T-helper 2 cell treated with Interferon-gamma antibody and Interleukin-4, amounts not matched to agents 5 μg/mL and 100 μg/mL, for 36 hours (primary cell): ENCODE data around the gene CMBL.
A peak's percentile ranks its signal among the peaks of the same experiment; 100 is the strongest.
"Not testable (repeated sequence)": the region's sequence is repeated elsewhere in the genome, so short reads cannot be mapped to it uniquely, and the experiment has no call there.

Experiments
- DNase-seq: peaks from one replicate; pipeline ENCODE4 v3.0.0; 2021; ENCODE audit warnings: low spot score
- H3K27ac Mint-ChIP-seq: one replicate; pipeline ENCODE4 v1.8.0; 2021; ENCODE audit warnings: mild to moderate bottlenecking, mixed read lengths
- H3K27me3 Mint-ChIP-seq: one replicate; pipeline ENCODE4 v1.8.0; 2021; ENCODE audit warnings: low read depth, mixed read lengths
- H3K36me3 Mint-ChIP-seq: one replicate; pipeline ENCODE4 v1.8.0; 2021; ENCODE audit warnings: low read depth, mixed read lengths
- H3K4me1 Mint-ChIP-seq: one replicate; pipeline ENCODE4 v1.8.0; 2021; ENCODE audit warnings: low read depth, mixed read lengths
- H3K4me3 Mint-ChIP-seq: one replicate; pipeline ENCODE4 v1.8.0; 2022; ENCODE audit warnings: mild to moderate bottlenecking, moderate library complexity, mixed read lengths
- H3K9me3 Mint-ChIP-seq: one replicate; pipeline ENCODE4 v1.8.0; 2021; ENCODE audit warnings: mixed read lengths

The CMBL gene

GRCh38 chr5:10254686-10255085, 53.0 kb downstream of the CMBL start:
- DNase-seq, result no peak
- no peaks in the 10 kb centered on the region for H3K9me3 Mint-ChIP-seq
- no peak overlapping the region for H3K27ac Mint-ChIP-seq
- H3K27me3 Mint-ChIP-seq, result no peaks in the 10 kb centered on the region
- peaks cover 29% of the 10 kb centered on the region for H3K4me1 Mint-ChIP-seq
- H3K4me3 Mint-ChIP-seq, result no peak overlapping the region
- H3K36me3 Mint-ChIP-seq, result peaks cover 70% of the 10 kb centered on the region

GRCh38 chr5:10253390-10253789, 54.3 kb downstream of the CMBL start:
- H3K27ac Mint-ChIP-seq, result no peak overlapping the region
- H3K36me3 Mint-ChIP-seq, result peaks cover 59% of the 10 kb centered on the region
- no peak for DNase-seq
- H3K27me3 Mint-ChIP-seq, result no peaks in the 10 kb centered on the region
- H3K9me3 Mint-ChIP-seq, result no peaks in the 10 kb centered on the region
- H3K4me1 Mint-ChIP-seq, result peaks cover 33% of the 10 kb centered on the region
- peak overlapping the region; percentile 16 for H3K4me3 Mint-ChIP-seq

- peak overlapping the region; percentile 94 for H3K4me3 Mint-ChIP-seq
Observed at GRCh38 chr5:10251405-10251804, 56.3 kb downstream of the CMBL start.

GRCh38 chr5:10250806-10251276, 56.9 kb downstream of the CMBL start:
- peak overlapping the region; percentile 87 for H3K27ac Mint-ChIP-seq
- DNase-seq, result no peak
- H3K4me1 Mint-ChIP-seq, result peaks cover 37% of the 10 kb centered on the region
- H3K4me3 Mint-ChIP-seq, result peak overlapping the region; percentile 94
- H3K27me3 Mint-ChIP-seq, result no peaks in the 10 kb centered on the region
- no peaks in the 10 kb centered on the region for H3K9me3 Mint-ChIP-seq
- H3K36me3 Mint-ChIP-seq, result peaks cover 36% of the 10 kb centered on the region

More at GRCh38 chr5:10251405-10251804, 56.3 kb downstream of the CMBL start:
- Mint-ChIP-seq H3K9me3 (no peaks in the 10 kb centered on the region), H3K36me3 (peaks cover 41% of the 10 kb centered on the region), H3K27me3 (no peaks in the 10 kb centered on the region), H3K4me1 (peaks cover 40% of the 10 kb centered on the region), H3K27ac (peak overlapping the region; percentile 87)
- DNase-seq, result no peak

GRCh38 chr5:10249948-10250805, 57.5 kb downstream of the CMBL start, which contains the start of gene CCT5:
Gene CCT5, plus strand, starts transcription at chr5:10250280. Its CDS starts 61 bp downstream, at chr5:10250341.
- H3K27ac Mint-ChIP-seq, result peak within 1 kb of the TSS; percentile 96
- H3K36me3 Mint-ChIP-seq, result peaks cover 30% of the 10 kb centered on the region
- H3K27me3 Mint-ChIP-seq, result no peaks in the 10 kb centered on the region
- H3K9me3 Mint-ChIP-seq, result no peaks in the 10 kb centered on the region
- H3K4me3 Mint-ChIP-seq, result peak within 1 kb of the TSS; percentile 94
- H3K4me1 Mint-ChIP-seq, result peaks cover 34% of the 10 kb centered on the region
- DNase-seq, result peak; percentile 92

- peak overlapping the region; percentile 96 for H3K27ac Mint-ChIP-seq
- no peak for DNase-seq
- H3K27me3 Mint-ChIP-seq, result no peaks in the 10 kb centered on the region
- H3K4me1 Mint-ChIP-seq, result peaks cover 32% of the 10 kb centered on the region
- H3K9me3 Mint-ChIP-seq, result no peaks in the 10 kb centered on the region
- peaks cover 22% of the 10 kb centered on the region for H3K36me3 Mint-ChIP-seq
- H3K4me3 Mint-ChIP-seq, result peak overlapping the region; percentile 94
Observed at GRCh38 chr5:10248378-10249260, 59.1 kb downstream of the CMBL start.

- not testable (repeated sequence) for H3K27ac Mint-ChIP-seq, H3K4me3 Mint-ChIP-seq, DNase-seq, H3K27me3 Mint-ChIP-seq, H3K9me3 Mint-ChIP-seq
- peaks cover 32% of the 10 kb centered on the region for H3K4me1 Mint-ChIP-seq
- H3K36me3 Mint-ChIP-seq, result peaks cover 19% of the 10 kb centered on the region
Observed at GRCh38 chr5:10247217-10247616, 60.5 kb downstream of the CMBL start.

- Mint-ChIP-seq H3K9me3 (no peaks in the 10 kb centered on the region), H3K27me3 (no peaks in the 10 kb centered on the region)
- DNase-seq, result no peak
Observed at GRCh38 chr5:10246761-10247160, 60.9 kb downstream of the CMBL start.

GRCh38 chr5:10244342-10244944, 63.3 kb downstream of the CMBL start:
- Mint-ChIP-seq H3K27me3 (no peaks in the 10 kb centered on the region), H3K27ac (no peak overlapping the region), H3K4me3 (no peak overlapping the region), H3K9me3 (no peaks in the 10 kb centered on the region), H3K4me1 (peaks cover 18% of the 10 kb centered on the region), H3K36me3 (peaks cover 5% of the 10 kb centered on the region)
- DNase-seq, result no peak

More at GRCh38 chr5:10246761-10247160, 60.9 kb downstream of the CMBL start:
- Mint-ChIP-seq H3K36me3 (peaks cover 14% of the 10 kb centered on the region), H3K4me1 (peaks cover 29% of the 10 kb centered on the region), H3K27ac (no peak overlapping the region), H3K4me3 (no peak overlapping the region)

- Mint-ChIP-seq H3K9me3 (no peaks in the 10 kb centered on the region), H3K4me1 (peaks cover 17% of the 10 kb centered on the region), H3K36me3 (peaks cover 8% of the 10 kb centered on the region), H3K27ac (no peak overlapping the region), H3K27me3 (no peaks in the 10 kb centered on the region), H3K4me3 (no peak overlapping the region)
- no peak for DNase-seq
Observed at GRCh38 chr5:10243660-10244240, 64.0 kb downstream of the CMBL start.

GRCh38 chr5:10235350-10235749, 72.4 kb downstream of the CMBL start:
- DNase-seq, result no peak
- H3K9me3 Mint-ChIP-seq, result no peaks in the 10 kb centered on the region

GRCh38 chr5:10233505-10233904, 74.2 kb downstream of the CMBL start:
- no peaks in the 10 kb centered on the region for H3K9me3 Mint-ChIP-seq
- no peak overlapping the region for H3K27ac Mint-ChIP-seq
- no peak overlapping the region for H3K4me3 Mint-ChIP-seq
- H3K27me3 Mint-ChIP-seq, result no peaks in the 10 kb centered on the region
- no peaks in the 10 kb centered on the region for H3K4me1 Mint-ChIP-seq
- H3K36me3 Mint-ChIP-seq, result peaks cover 11% of the 10 kb centered on the region
- DNase-seq, result no peak

More at GRCh38 chr5:10235350-10235749, 72.4 kb downstream of the CMBL start:
- no peak overlapping the region for H3K4me3 Mint-ChIP-seq
- H3K36me3 Mint-ChIP-seq, result peaks cover 12% of the 10 kb centered on the region
- no peak overlapping the region for H3K27ac Mint-ChIP-seq
- no peaks in the 10 kb centered on the region for H3K27me3 Mint-ChIP-seq
- no peaks in the 10 kb centered on the region for H3K4me1 Mint-ChIP-seq

GRCh38 chr5:10233011-10233410, 74.7 kb downstream of the CMBL start:
- H3K27me3 Mint-ChIP-seq, result no peaks in the 10 kb centered on the region
- no peaks in the 10 kb centered on the region for H3K9me3 Mint-ChIP-seq
- H3K4me1 Mint-ChIP-seq, result no peaks in the 10 kb centered on the region
- no peak for DNase-seq
- no peak overlapping the region for H3K4me3 Mint-ChIP-seq
- H3K36me3 Mint-ChIP-seq, result peaks cover 11% of the 10 kb centered on the region
- no peak overlapping the region for H3K27ac Mint-ChIP-seq
